Aorta (tissue), 5 donors: ENCODE data around the gene COMMD1. TPM values are rescaled to one million over a fixed set of nuclear protein-coding genes. Genes with fewer than 3 reads are reported as not detected.

Experiments
- ATAC-seq: fragments of 200-7000 bp; cut with Tn5 transposase; one replicate; pipeline ENCODE4 v1.9.1; 2022; ENCODE audit warnings: moderate library complexity; ENCODE audit not compliant: low FRiP score
- DNase-seq, 2 donors: peaks; one replicate each; pipeline ENCODE4 v3.0.0-alpha.2; 2020
- H3K27ac ChIP-seq, 2 donors: one replicate each; pipeline ENCODE4 v1.5.1; 2013; ENCODE audit warnings: low read length in 2 of 2, mild to moderate bottlenecking in 2 of 2, moderate library complexity in 2 of 2, control low read depth in 1 of 2, inconsistent platforms in 1 of 2, low read depth in 1 of 2
- H3K27me3 ChIP-seq, 2 donors: one replicate each; pipeline ENCODE4 v1.6.1; 2013; ENCODE audit warnings: control low read depth in 1 of 2, low read length in 1 of 2, mild to moderate bottlenecking in 1 of 2, moderate library complexity in 1 of 2; ENCODE audit not compliant: insufficient read depth in 2 of 2, control insufficient read depth in 1 of 2
- H3K36me3 ChIP-seq, 2 donors: one replicate each; pipeline ENCODE4 v1.6.1; 2013; ENCODE audit warnings: control low read depth in 1 of 2, low read length in 1 of 2, mild to moderate bottlenecking in 1 of 2; ENCODE audit not compliant: insufficient read depth in 2 of 2, control insufficient read depth in 1 of 2
- H3K4me1 ChIP-seq, 2 donors: one replicate each; pipeline ENCODE4 v1.6.1; 2013; ENCODE audit warnings: low read length in 2 of 2, control low read depth in 1 of 2, mild to moderate bottlenecking in 1 of 2, moderate library complexity in 1 of 2; ENCODE audit not compliant: insufficient read depth in 2 of 2, control insufficient read depth in 1 of 2
- H3K4me3 ChIP-seq, 2 donors: one replicate each; pipeline ENCODE4 v1.5.1; 2013; ENCODE audit warnings: low read length in 2 of 2, control low read depth in 1 of 2, mild to moderate bottlenecking in 1 of 2
- H3K9me3 ChIP-seq: one replicate; pipeline ENCODE4 v1.6.1; 2013; ENCODE audit warnings: mild to moderate bottlenecking, low read length; ENCODE audit not compliant: control insufficient read depth
- WGBS, 2 donors: extraction: QIAGEN DNeasy Blood & Tissue Kit; methylation state at CpG; one replicate each; pipeline ENCODE4 v1.1.7; 2013; 5-methylcytosine and 5-hydroxymethylcytosine counted together
- intact Hi-C, 2 donors: fragments of 100-400 bp; cut with DNase I; formaldehyde crosslinking; loops; one replicate each; pipeline versions ENCODE4 v1.14.2 to v1.15.0; 2022
- polyA plus RNA-seq, 2 donors: library from polyadenylated mRNA; stranded (reverse); fragments of 200-250 nt; gene quantifications; one replicate each; pipeline ENCODE4 v1.2.3, GENCODE V29; 2013
- total RNA-seq, 2 donors: library from RNA; stranded (reverse); fragmentation: NEBNext Ultra II Directional; extraction: Animal tissue kit (Norgen Biotek cat#: 25700); gene quantifications; one replicate each; pipeline ENCODE4 v1.2.1, GENCODE V29; 2021
- donor health status: healthy with polysubstance abuse.
- donor health status: Bipolar disorder and iron deficiency.
- donor health status: DM: no; HTN: no; CAD: no.
- donor health status: DM: no; HTN: no; CAD: no.
- donor health status: DM: yes; HTN: yes; CAD: no.

COMMD1 gene
- total and polyA plus RNA-seq, 4 donors: 38.1 to 70.2 (median 49.3) TPM

- DNase-seq (no peak), ATAC-seq (no peak)
- no peak overlapping the region for H3K4me3 ChIP-seq
- peaks cover 0 to 4% of the 10 kb centered on the region in 2 donors for H3K4me1 ChIP-seq
- H3K27me3 ChIP-seq: no peaks in the 10 kb centered on the region
- H3K9me3 ChIP-seq: no peaks in the 10 kb centered on the region
- H3K27ac ChIP-seq: no peak overlapping the region
- intact Hi-C loops: no loop called here
- H3K36me3 ChIP-seq: no peaks in the 10 kb centered on the region
- WGBS, 2 donors: 59 to 74% methylated on average over 2 of the region's 2 CpGs
Observed at GRCh38 chr2:62074233-62074632, 168.8 kb downstream of the COMMD1 start.

- Histone ChIP-seq H3K27ac (no peak overlapping the region), H3K36me3 (no peaks in the 10 kb centered on the region), H3K27me3 (no peaks in the 10 kb centered on the region), H3K4me1 (peaks cover 0 to 5% of the 10 kb centered on the region in 2 donors), H3K4me3 (no peak overlapping the region), H3K9me3 (no peaks in the 10 kb centered on the region)
- DNase-seq (no peak), ATAC-seq (no peak)
- 7 to 14% methylated on average over 6 of the region's 6 CpGs for WGBS, 2 donors
- intact Hi-C loops: no loop called here
Observed at GRCh38 chr2:62076980-62077638, 171.6 kb downstream of the COMMD1 start.

GRCh38 chr2:62084801-62085200 lies 179.3 kb downstream of the COMMD1 start:
- ATAC-seq: no peak
- 21 to 48% methylated on average over 1 of the region's 1 CpG for WGBS, 2 donors
- no peak for DNase-seq
- intact Hi-C loops: no loop called here
- H3K27me3 ChIP-seq: no peaks in the 10 kb centered on the region
- no peak overlapping the region for H3K4me3 ChIP-seq
- H3K4me1 ChIP-seq: peaks cover 2 to 3% of the 10 kb centered on the region in 2 donors
- no peak overlapping the region for H3K27ac ChIP-seq
- no peaks in the 10 kb centered on the region for H3K9me3 ChIP-seq
- no peaks in the 10 kb centered on the region for H3K36me3 ChIP-seq

- no peak for ATAC-seq
- no peaks in the 10 kb centered on the region for H3K4me1 ChIP-seq
- H3K36me3 ChIP-seq: no peaks in the 10 kb centered on the region
- no peak overlapping the region for H3K4me3 ChIP-seq
- no peaks in the 10 kb centered on the region for H3K9me3 ChIP-seq
- no peak overlapping the region for H3K27ac ChIP-seq
- intact Hi-C loops: no loop called here
- no peaks in the 10 kb centered on the region for H3K27me3 ChIP-seq
- DNase-seq: no peak
- 24 to 44% methylated on average over 3 of the region's 3 CpGs for WGBS, 2 donors
Observed at GRCh38 chr2:62089658-62090057, 184.2 kb downstream of the COMMD1 start.

GRCh38 chr2:62091471-62091870 lies 186.0 kb downstream of the COMMD1 start:
- ATAC-seq: no peak
- H3K9me3 ChIP-seq: no peaks in the 10 kb centered on the region
- WGBS, 2 donors: 99 to 100% methylated on average over 2 of the region's 2 CpGs
- H3K4me1 ChIP-seq: no peaks in the 10 kb centered on the region
- no peaks in the 10 kb centered on the region for H3K27me3 ChIP-seq
- H3K4me3 ChIP-seq: no peak overlapping the region
- H3K36me3 ChIP-seq: no peaks in the 10 kb centered on the region
- intact Hi-C loops: no loop called here
- DNase-seq: no peak
- H3K27ac ChIP-seq: no peak overlapping the region

GRCh38 chr2:62099050-62099449 lies 193.6 kb downstream of the COMMD1 start:
- 96 to 97% methylated on average over 4 of the region's 4 CpGs for WGBS, 2 donors
- no peaks in the 10 kb centered on the region for H3K27me3 ChIP-seq
- H3K36me3 ChIP-seq: no peaks in the 10 kb centered on the region
- H3K27ac ChIP-seq: no peak overlapping the region
- H3K4me3 ChIP-seq: no peak overlapping the region
- no peaks in the 10 kb centered on the region for H3K9me3 ChIP-seq
- intact Hi-C loops: no loop called here
- H3K4me1 ChIP-seq: no peaks in the 10 kb centered on the region
- no peak for DNase-seq
- ATAC-seq: no peak

- H3K36me3 ChIP-seq: no peaks in the 10 kb centered on the region
- intact Hi-C loops: no loop called here
- WGBS, 2 donors: 94 to 97% methylated on average over 10 of the region's 10 CpGs
Observed at GRCh38 chr2:62099523-62100175, 194.2 kb downstream of the COMMD1 start.

GRCh38 chr2:62101886-62102285 lies 196.4 kb downstream of the COMMD1 start:
- no peaks in the 10 kb centered on the region for H3K9me3 ChIP-seq
- WGBS, 2 donors: 96 to 98% methylated on average over 2 of the region's 2 CpGs
- intact Hi-C loops: no loop called here

More at GRCh38 chr2:62099523-62100175, 194.2 kb downstream of the COMMD1 start:
- Histone ChIP-seq H3K9me3 (no peaks in the 10 kb centered on the region), H3K4me3 (no peak overlapping the region), H3K27me3 (no peaks in the 10 kb centered on the region), H3K4me1 (no peaks in the 10 kb centered on the region), H3K27ac (no peak overlapping the region)
- ATAC-seq (no peak), DNase-seq (no peak)

GRCh38 chr2:62102402-62102920 lies 197.0 kb downstream of the COMMD1 start:
- intact Hi-C loops: no loop called here
- Histone ChIP-seq H3K4me1 (no peaks in the 10 kb centered on the region), H3K36me3 (no peaks in the 10 kb centered on the region), H3K27me3 (no peaks in the 10 kb centered on the region), H3K27ac (no peak overlapping the region), H3K4me3 (no peak overlapping the region), H3K9me3 (no peaks in the 10 kb centered on the region)
- no peak for DNase-seq
- no peak for ATAC-seq
- WGBS, 2 donors: 96 to 97% methylated on average over 1 of the region's 1 CpG

More at GRCh38 chr2:62101886-62102285, 196.4 kb downstream of the COMMD1 start:
- no peak overlapping the region for H3K4me3 ChIP-seq
- no peak for DNase-seq
- ATAC-seq: no peak
- H3K4me1 ChIP-seq: no peaks in the 10 kb centered on the region
- no peak overlapping the region for H3K27ac ChIP-seq
- H3K36me3 ChIP-seq: no peaks in the 10 kb centered on the region
- H3K27me3 ChIP-seq: no peaks in the 10 kb centered on the region
